Peyer's patch (tissue), 4 donors: Measurements from ENCODE around the gene PTX4.

Source experiments
- CTCF ChIP-seq, 6 experiments: fragments of 450-650 bp in 4 of 6; fragments of 200-600 bp in 2 of 6; sonication (generic) in 1 of 6; IDR thresholded peaks; one replicate each; pipeline ENCODE4 v1.5.1; 2017 to 2019; ENCODE audit warnings: antibody characterized with exemption in 6 of 6, mild to moderate bottlenecking in 3 of 6, moderate library complexity in 1 of 6
- POLR2A ChIP-seq, 2 donors: fragments of 450-650 bp; IDR thresholded peaks; one replicate each; pipeline ENCODE4 v1.5.1; 2017; ENCODE audit warnings: antibody characterized with exemption in 2 of 2, mild to moderate bottlenecking in 2 of 2, moderate library complexity in 2 of 2

- TF ChIP-seq CTCF (IDR thresholded peaks at IDR 0.05) (no peak), POLR2A (IDR thresholded peaks at IDR 0.05) (no peak)
Measured at GRCh38 chr16:1520461-1520860, 31.7 kb upstream of the PTX4 start.
